Measurements from ENCODE around the gene NBL1. TPM values are rescaled to one million over a fixed set of nuclear protein-coding genes. Genes with fewer than 3 reads are reported as not detected.

NBL1 gene
- polyA plus RNA-seq, 10 donors = 21.7 to 79.8 (median 34.8) TPM

DNA sequence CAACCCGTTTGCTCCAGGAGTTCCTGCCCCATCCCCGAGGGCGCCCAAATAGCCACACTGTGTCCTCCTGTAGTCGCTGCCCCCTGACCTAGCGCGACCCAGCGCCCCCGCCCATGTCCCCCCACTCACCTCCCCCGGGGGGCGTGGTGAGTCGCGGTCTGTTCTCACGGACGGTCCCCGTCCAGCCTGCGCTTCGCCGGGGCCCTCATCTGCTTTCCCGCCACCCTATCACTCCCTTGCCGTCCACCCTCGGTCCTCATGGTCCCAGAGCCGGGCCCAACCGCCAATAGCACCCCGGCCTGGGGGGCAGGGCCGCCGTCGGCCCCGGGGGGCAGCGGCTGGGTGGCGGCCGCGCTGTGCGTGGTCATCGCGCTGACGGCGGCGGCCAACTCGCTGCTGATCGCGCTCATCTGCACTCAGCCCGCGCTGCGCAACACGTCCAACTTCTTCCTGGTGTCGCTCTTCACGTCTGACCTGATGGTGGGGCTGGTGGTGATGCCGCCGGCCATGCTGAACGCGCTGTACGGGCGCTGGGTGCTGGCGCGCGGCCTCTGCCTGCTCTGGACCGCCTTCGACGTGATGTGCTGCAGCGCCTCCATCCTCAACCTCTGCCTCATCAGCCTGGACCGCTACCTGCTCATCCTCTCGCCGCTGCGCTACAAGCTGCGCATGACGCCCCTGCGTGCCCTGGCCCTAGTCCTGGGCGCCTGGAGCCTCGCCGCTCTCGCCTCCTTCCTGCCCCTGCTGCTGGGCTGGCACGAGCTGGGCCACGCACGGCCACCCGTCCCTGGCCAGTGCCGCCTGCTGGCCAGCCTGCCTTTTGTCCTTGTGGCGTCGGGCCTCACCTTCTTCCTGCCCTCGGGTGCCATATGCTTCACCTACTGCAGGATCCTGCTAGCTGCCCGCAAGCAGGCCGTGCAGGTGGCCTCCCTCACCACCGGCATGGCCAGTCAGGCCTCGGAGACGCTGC lies 21.7 kb downstream of the NBL1 start:
- no peak for DNase-seq

DNA sequence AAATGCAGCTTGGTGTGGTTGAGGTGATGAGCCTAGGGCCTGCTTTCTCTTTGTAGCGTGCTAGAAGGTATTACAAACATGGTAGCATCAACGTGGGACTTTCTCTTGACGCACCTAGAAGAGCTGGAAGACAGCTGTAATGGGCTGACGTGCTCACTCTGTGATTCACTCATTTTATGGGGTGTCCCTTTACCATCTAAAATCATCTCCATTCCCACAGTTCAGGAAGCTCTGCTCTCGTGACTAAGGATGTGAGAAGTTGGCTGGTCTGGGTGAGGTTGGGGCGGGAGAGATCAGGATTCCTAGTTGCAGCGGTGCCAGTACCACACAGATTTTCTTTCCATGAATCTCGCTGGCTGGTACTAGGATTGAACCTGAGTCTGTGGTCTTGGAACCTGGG lies 24.8 kb downstream of the NBL1 start:
- DNase-seq = no peak

DNA sequence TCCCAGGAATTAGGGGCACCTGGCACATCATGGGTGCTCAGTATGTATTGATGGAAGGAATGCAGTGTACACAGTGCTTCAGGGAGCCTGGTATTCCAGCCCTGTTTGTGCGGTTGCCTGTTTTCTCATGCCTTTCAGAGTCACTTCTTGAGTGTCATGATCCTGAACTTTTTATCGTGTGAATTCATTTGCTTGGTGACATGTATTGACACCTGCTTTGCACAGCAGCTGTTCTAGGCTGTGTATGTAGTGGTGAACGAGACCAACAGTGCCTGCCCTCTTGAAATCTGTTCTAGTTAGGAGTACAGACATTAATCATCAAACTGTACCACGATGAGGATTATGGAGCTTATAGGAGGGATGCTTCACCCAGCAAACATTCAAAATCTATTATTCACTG lies 26.7 kb downstream of the NBL1 start:
- DNase-seq = no peak

- DNase-seq = no peak
Measured at GRCh38 chr1:19672237-19672636, 28.1 kb downstream of the NBL1 start.

- no peak for DNase-seq
Measured at GRCh38 chr1:19675797-19676196, 31.7 kb downstream of the NBL1 start.

DNA sequence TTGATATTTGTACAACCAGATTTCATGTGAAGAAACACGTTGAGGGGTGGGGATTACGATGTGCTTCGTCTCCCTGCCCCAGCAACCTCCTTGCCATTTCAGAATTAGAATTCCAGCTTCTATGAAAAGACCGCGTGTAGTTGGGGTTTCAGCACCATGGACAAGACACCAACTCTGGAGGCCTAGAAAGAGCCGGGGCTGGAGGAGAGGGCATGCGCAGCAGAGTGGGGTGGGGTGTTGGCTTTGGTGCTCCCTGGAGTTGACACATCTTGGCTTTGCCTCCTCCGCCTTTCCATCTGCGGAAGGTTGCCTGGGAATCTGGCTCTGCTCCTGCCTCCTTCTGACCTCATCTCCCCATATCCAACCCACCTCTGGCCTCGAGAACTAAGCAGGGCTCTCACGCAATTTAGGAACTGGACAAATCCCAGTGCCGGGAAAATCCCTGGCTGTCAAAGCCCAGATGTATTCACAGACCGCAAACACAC lies 32.4 kb downstream of the NBL1 start:
- DNase-seq = peak; percentile 45 to 86 (median 78)

- no peak for DNase-seq
Measured at GRCh38 chr1:19678493-19678892, 34.4 kb downstream of the NBL1 start.

GRCh38 chr1:19678931-19679453 lies 34.9 kb downstream of the NBL1 start:
- DNase-seq = no peak

GRCh38 chr1:19679691-19680090 lies 35.6 kb downstream of the NBL1 start:
- DNase-seq = no peak

DNA sequence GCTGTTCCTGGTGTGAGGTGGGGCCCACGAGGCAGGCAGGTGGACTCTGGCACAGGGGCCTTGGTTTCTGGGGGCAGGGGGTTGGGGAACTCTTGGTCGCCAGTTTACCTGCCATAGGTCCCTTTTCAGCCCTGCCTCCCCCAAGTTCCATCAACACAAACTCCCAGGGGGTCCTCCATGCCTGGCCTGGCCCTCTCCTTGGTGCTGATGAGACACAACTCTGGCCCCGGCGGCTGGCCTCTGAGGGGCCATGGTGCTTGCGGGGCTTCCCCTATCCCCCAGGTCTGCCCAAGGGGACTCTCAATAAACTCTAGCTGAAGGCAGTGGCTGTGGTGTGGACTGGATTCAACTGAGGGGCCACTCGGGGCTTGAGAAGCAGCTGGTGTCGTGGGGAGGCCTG lies 36.5 kb downstream of the NBL1 start:
- DNase-seq = no peak

GRCh38 chr1:19682257-19682656 lies 38.1 kb downstream of the NBL1 start:
- peak in 2 of 3 donors; percentile 53 to 64 for DNase-seq

DNA sequence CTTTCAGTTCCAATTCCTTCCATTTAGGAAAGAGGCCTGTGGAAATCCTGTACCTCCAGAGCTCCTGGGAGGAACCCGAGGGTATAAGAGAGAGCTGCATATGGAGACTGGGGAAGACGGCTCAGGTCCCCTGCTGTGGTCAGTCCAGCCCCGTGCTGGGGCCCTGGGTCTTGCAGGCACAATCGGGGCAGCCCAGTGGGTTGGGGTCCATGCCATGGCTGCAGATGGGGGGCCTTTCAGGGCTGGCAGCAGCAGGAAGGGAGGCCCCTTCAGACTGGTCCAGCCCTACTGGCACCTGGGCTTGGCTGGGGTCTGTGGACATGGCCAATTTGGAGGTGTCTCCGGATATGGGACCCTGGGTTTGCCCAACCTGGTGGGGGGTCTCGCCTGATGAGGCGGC lies 38.8 kb downstream of the NBL1 start:
- no peak for DNase-seq

GRCh38 chr1:19683351-19683750 lies 39.2 kb downstream of the NBL1 start:
- no peak for DNase-seq

DNA sequence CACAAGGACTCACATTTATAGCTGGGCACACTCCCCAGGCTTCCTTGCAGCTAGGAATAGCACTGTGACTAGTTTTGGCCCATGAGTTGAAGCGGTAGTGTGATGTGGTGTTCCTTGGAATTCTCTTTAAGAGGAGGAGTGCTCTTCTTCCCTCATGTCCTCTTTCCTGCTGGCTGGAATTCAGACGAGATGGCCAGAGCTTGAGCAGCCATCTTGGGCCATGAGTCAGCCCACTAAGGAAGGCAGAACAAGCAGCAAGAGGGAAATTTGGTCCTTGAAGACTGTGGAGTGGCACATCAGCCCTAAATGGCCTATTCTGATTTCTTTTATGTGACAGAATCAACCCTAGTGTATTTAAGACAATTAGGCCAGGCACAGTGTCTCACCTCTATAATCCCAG lies 40.6 kb downstream of the NBL1 start:
- no peak for DNase-seq

DNA sequence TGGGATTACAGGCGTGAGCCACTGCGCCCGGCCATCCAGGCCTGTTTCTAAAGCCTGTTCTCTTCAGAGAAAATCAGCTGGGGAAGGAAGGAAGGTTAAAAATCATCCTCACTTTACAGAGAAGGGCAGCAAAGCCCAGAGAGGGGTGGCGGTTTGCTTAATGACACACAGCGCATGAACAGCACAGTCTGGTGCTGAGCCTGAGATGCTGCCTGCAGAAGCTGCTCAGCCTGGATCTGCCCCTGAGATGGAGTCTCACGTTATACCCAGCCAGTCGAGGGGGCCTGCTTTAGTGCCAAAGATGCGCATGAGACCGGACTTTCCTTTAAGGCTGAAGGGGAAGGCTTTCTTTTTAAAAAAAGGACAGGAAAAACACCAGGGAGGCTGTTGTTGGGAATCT lies 41.9 kb downstream of the NBL1 start:
- no peak for DNase-seq

DNA sequence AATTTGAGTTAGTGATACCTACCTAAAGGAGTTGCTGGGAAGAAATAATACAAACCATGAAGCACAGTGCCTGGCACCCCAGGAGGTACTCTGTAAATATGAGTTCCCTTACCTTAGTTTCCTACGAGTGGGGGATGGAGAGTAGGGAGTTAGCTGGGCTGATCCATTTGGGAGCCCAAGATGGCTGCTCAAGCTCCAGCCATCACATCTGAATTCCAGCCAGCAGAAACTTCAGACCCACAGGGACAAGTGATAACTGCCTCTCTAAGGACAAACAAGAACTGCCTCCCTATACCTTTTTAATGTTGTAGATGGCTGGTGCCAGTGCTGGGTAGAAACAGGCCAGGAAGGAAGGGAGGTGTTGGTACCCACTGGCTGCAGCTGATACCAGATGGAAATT lies 43.3 kb downstream of the NBL1 start:
- no peak for DNase-seq

DNA sequence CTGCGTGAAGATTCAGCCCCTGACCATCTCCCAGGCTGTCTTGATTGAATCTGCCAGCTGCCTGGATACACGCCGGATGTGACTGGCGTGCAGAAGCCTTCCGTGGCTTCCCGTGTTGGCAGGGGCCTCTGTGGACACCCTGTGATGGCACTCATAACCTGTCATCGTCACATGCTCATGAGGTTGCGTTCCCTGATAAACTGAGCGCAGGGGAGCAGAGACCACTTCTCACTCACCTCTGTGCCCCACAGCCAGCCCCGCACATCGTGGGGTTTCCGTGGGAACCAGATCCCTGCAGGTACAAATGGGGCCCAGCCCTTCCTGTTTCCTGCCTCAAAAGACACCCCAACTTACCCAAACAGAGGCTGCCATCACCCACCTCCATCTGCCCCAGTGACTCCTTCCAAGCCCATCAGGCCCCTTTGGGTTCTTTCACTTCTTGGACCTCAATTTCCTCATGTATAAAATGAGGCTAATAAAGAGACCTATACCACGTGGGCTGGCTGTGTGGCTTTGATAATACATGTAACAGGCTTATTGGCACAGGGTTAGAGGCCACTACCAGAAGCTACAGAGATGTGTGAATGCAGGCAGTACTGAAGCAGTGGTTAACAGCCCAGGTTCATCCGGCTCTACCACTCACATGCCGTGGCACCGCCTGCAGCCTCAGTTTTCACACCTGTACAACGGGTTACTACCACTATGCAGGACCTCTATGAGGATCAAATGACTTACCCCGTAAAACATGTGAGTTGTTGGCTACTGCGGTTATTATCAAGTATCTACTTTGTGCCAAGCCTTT lies 44.1 kb downstream of the NBL1 start:
- DNase-seq = no peak

GRCh38 chr1:19689085-19689757 lies 45.1 kb downstream of the NBL1 start:
- no peak for DNase-seq

- no peak for DNase-seq
Measured at GRCh38 chr1:19689856-19690255, 45.7 kb downstream of the NBL1 start.

DNA sequence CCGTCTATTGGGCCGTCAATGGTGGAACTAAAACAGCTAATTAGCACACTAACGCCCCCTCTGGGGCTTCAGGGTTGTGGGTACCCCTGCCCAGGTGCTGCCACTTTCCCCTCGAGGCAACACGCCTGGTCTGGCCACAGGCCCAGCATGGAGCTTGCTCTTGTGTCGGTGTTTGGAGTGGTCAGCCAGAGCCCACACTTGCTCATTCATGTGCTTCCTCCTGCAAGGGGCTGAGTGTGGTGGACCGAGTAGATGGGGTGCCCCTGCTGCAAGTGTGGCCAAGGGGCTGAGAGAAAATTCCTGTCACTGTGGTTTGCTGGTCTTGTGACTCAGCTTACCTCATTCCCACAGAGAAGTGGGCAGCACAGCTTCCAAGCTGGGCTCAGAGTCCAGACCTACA lies 46.2 kb downstream of the NBL1 start:
- DNase-seq = no peak

- DNase-seq = no peak
Measured at GRCh38 chr1:19694298-19694697, 50.2 kb downstream of the NBL1 start.

DNA sequence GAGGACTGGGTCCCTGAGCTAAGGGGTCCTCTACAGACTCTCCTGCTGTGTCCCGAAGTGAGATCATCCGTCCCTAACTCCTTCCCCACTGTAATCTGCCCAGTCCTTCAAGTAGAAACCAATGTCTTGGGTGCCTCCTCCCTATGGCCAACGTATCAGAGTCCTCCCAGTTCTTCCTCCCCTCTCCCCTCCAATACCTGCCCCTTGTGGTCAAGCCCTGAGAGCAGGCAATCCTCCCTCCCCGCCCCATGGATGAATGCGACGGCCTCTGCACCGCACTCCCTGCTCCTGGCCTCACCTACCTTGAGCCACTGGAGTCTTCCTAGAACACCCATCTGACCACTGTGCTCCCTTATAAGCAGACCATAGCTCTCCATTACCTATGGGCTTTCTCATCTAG lies 51.7 kb downstream of the NBL1 start:
- DNase-seq = no peak
